Endothelial cell of umbilical vein (primary cell): Measurements from ENCODE around the gene THAP11. TPM values are rescaled to one million over a fixed set of nuclear protein-coding genes. Genes with fewer than 3 reads are reported as not detected.
A peak's percentile ranks its signal among the peaks of the same experiment; 100 is the strongest.

ENCODE experiments used
- BruUV-seq: library from RNA; stranded (reverse); fragments of 400-500 nt; replicated peaks from 2 replicates; lab custom pipeline; 2021; lab: Mats Ljungman, UMichigan
- CTCF ChIA-PET: fragments of 300-600, 350-600 bp; sonication (Branson Sonifier 250); formaldehyde crosslinking; loops from one replicate; lab custom pipeline; 2021; ENCODE audit warnings: antibody characterized with exemption, inconsistent platforms; lab: Charles Lee
- POLR2A ChIA-PET: fragments of 300-600, 350-600 bp; sonication (Branson Sonifier 250); formaldehyde crosslinking; loops from one replicate; lab custom pipeline; 2021; ENCODE audit warnings: antibody characterized with exemption, inconsistent platforms; lab: Charles Lee
- DNase-seq: peaks from one replicate; pipeline ENCODE4 v3.0.0-alpha.2; 2011; ENCODE audit warnings: low read depth, low spot score
- FAIRE-seq: peaks from 2 replicates; lab custom pipeline; 2011; peaks lifted over from hg19 to GRCh38; lab: Jason Lieb, UNC
- H2AFZ ChIP-seq: 2 replicates; pipeline ENCODE4 v1.6.0; 2012; ENCODE audit warnings: low read depth, low read length, control low read depth, inconsistent platforms
- H3K27ac ChIP-seq: 2 replicates; pipeline ENCODE4 v1.5.1; 2011; ENCODE audit warnings: low read depth, mild to moderate bottlenecking, control low read depth, low read length, moderate library complexity; ENCODE audit not compliant: insufficient read depth
- H3K27me3 ChIP-seq, 2 experiments: 2 replicates each; pipeline versions ENCODE4 v1.6.0 to v1.6.1; 2011; ENCODE audit warnings: low read length in 2 of 2, mixed read lengths in 1 of 2; ENCODE audit not compliant: control insufficient read depth in 2 of 2, insufficient read depth in 2 of 2
- H3K36me3 ChIP-seq, 2 experiments: 2 replicates in 1 of 2; 3 replicates in 1 of 2; pipeline ENCODE4 v1.5.1; 2011; ENCODE audit warnings: low read length in 2 of 2, mild to moderate bottlenecking in 1 of 2, moderate library complexity in 1 of 2; ENCODE audit not compliant: control insufficient read depth in 2 of 2, insufficient read depth in 2 of 2; ENCODE audit errors: extremely low read depth in 1 of 2
- H3K4me1 ChIP-seq: 3 replicates; pipeline ENCODE4 v1.5.1; 2011; ENCODE audit warnings: mild to moderate bottlenecking, low read length; ENCODE audit not compliant: control insufficient read depth, insufficient read depth; ENCODE audit errors: extremely low read depth
- H3K4me2 ChIP-seq: 2 replicates; pipeline ENCODE4 v1.6.1; 2011; ENCODE audit warnings: low read length, control low read depth, mixed read lengths; ENCODE audit not compliant: insufficient read depth
- H3K4me3 ChIP-seq, 3 experiments: fragments of 200-600 bp in 1 of 3; sonication (generic), shearing (Covaris generic) in 1 of 3; replicated peaks in 1 of 3; 2 replicates each; pipeline ENCODE4 v1.5.1; 2011 to 2016; ENCODE audit warnings: control low read depth in 3 of 3, low read length in 3 of 3, mild to moderate bottlenecking in 2 of 3, inconsistent platforms in 1 of 3, low read depth in 1 of 3, moderate library complexity in 1 of 3; ENCODE audit not compliant: insufficient read depth in 1 of 3
- H3K79me2 ChIP-seq: 2 replicates; pipeline ENCODE4 v1.6.0; 2012; ENCODE audit warnings: low read length, inconsistent platforms; ENCODE audit not compliant: control insufficient read depth, insufficient read depth
- H3K9ac ChIP-seq: replicated peaks from 2 replicates; pipeline ENCODE3; 2011; ENCODE audit warnings: low read length, control low read depth; ENCODE audit not compliant: insufficient read depth; ENCODE audit errors: extremely low read depth
- H3K9me1 ChIP-seq: replicated peaks from 3 replicates; pipeline ENCODE4 v1.6.0; 2011; ENCODE audit warnings: mild to moderate bottlenecking, low read length; ENCODE audit not compliant: control insufficient read depth, insufficient read depth; ENCODE audit errors: extremely low read depth
- H3K9me3 ChIP-seq: replicated peaks from 2 replicates; pipeline ENCODE4 v1.5.1; 2012; ENCODE audit warnings: low read length, inconsistent platforms; ENCODE audit not compliant: control insufficient read depth, insufficient read depth
- H4K20me1 ChIP-seq: replicated peaks from 2 replicates; pipeline ENCODE3; 2011; ENCODE audit warnings: mild to moderate bottlenecking, low read length; ENCODE audit not compliant: control insufficient read depth, insufficient read depth; ENCODE audit errors: extremely low read depth
- EZH2 ChIP-seq: IDR thresholded peaks from 2 replicates; pipeline ENCODE4 v1.6.1; 2012; ENCODE audit warnings: borderline replicate concordance, low read depth, mild to moderate bottlenecking, moderate library complexity, low read length, inconsistent platforms; ENCODE audit not compliant: severe bottlenecking
- FOS ChIP-seq: IDR thresholded peaks from 2 replicates; pipeline ENCODE4 v1.6.1; 2011; ENCODE audit warnings: mild to moderate bottlenecking, low read length, moderate library complexity, borderline replicate concordance; ENCODE audit not compliant: insufficient read depth
- GATA2 ChIP-seq: IDR thresholded peaks from 2 replicates; pipeline ENCODE4 v1.7.0; 2011; ENCODE audit warnings: low read depth, mild to moderate bottlenecking, moderate library complexity, mixed read lengths, low read length; ENCODE audit not compliant: insufficient read length, insufficient read depth
- MYC ChIP-seq: IDR thresholded peaks from one replicate; pipeline ENCODE4 v1.6.1; 2011; ENCODE audit warnings: mild to moderate bottlenecking, low read depth, low read length
- POLR2A ChIP-seq: IDR thresholded peaks from 2 replicates; pipeline ENCODE4 v1.6.1; 2012; ENCODE audit warnings: low read depth, mild to moderate bottlenecking, control low read depth, low read length
- POLR2AphosphoS5 ChIP-seq: IDR thresholded peaks from 2 replicates; pipeline ENCODE4 v1.6.1; 2012; ENCODE audit warnings: low read depth, mild to moderate bottlenecking, control low read depth, low read length, moderate library complexity; ENCODE audit not compliant: insufficient read depth
- dilution Hi-C: fragments of 300-500 bp; cut with MboI; formaldehyde crosslinking; loops from one replicate; pipeline ENCODE4 v1.15.0; 2019; ENCODE audit warnings: low sequenced_read_pairs; ENCODE audit not compliant: extremely low pct_ligation_motif_present
- intact Hi-C: fragments of 100-400 bp; cut with micrococcal nuclease; formaldehyde crosslinking; loops from one replicate; pipeline ENCODE4 v1.10.0; 2022
- polyA plus RNA-seq, 4 experiments: library from polyadenylated mRNA; depleted of rRNA in 3 of 4; stranded (reverse) in 3 of 4; unstranded in 1 of 4; fragments of >200 nt; gene quantifications; 2 replicates each; pipeline versions ENCODE4 v1.2.1 to v1.2.3, GENCODE V29; 2011 to 2012; ENCODE audit warnings: missing spikeins in 1 of 4
- total RNA-seq: library from RNA; stranded (reverse); gene quantifications from 2 replicates; pipeline ENCODE4 v1.2.3, GENCODE V29; 2021
- TF ChIP-seq, protein P1 (sequence below), 2 donors: IDR thresholded peaks; 1 replicate in 1 of 2; 2 replicates in 1 of 2; pipeline ENCODE4 v1.5.1; 2011; ENCODE audit warnings: low read length in 2 of 2, mild to moderate bottlenecking in 2 of 2, moderate library complexity in 2 of 2, control low read depth in 1 of 2, inconsistent platforms in 1 of 2, low read depth in 1 of 2; ENCODE audit not compliant: insufficient read depth in 1 of 2; ENCODE audit errors: extremely low read depth in 1 of 2
- TF ChIP-seq, protein P2 (sequence below): IDR thresholded peaks from 2 replicates; pipeline ENCODE4 v1.6.1; 2011; ENCODE audit not compliant: insufficient read depth, insufficient read length

THAP11 gene
- total and polyA plus RNA-seq, 2 donors (not counting 3 experiments of a cell fraction or from before 2014, with no cell fraction given) = 24.0 to 25.9 TPM

DNA sequence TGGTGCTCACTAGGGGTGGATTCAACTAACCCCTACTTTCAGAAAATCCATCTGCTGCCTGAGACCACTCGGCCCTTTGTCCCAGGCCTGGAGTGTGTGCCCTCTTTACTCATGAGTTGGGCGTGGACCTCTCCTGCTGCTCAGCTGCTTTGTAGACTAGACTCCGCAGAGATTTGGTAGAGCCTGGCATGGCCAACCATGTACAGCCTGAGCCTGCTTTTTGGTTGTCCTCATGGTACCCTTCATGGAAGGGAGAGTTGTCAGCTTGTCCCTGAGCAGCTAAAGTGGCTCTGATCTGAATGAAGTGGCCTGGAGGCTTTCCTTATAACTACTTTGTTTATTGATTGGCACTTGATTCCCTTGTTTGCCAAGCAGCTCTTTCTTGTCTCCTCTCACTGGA is 32.3 kb downstream of the THAP11 start:
- Histone ChIP-seq H2AFZ (no peak overlapping the region), H3K36me3 (peaks cover 21 to 49% of the 10 kb centered on the region in 2 experiments), H3K4me2 (peak overlapping the region; percentile 79), H3K27me3 (no peaks in the 10 kb centered on the region), H3K27ac (no peak overlapping the region), H3K9me3 (no peaks in the 10 kb centered on the region), H3K9ac (peak overlapping the region; percentile 91), H3K4me1 (peaks cover 15% of the 10 kb centered on the region), H3K4me3 (peak overlapping the region in 1 of 3 experiments; percentile 79), H3K9me1 (no peaks in the 10 kb centered on the region), H4K20me1 (no peaks in the 10 kb centered on the region), H3K79me2 (peaks cover 35% of the 10 kb centered on the region)
- FAIRE-seq (no peak), DNase-seq (no peak)
- dilution Hi-C loops (no loop called here), intact Hi-C loops (no loop called here)
- no TSS peak for BruUV-seq
- TF ChIP-seq GATA2 (no peak), FOS (no peak), POLR2AphosphoS5 (no peak), MYC (no peak), POLR2A (no peak), EZH2 (no peak)
- TF ChIP-seq, protein P1, sequence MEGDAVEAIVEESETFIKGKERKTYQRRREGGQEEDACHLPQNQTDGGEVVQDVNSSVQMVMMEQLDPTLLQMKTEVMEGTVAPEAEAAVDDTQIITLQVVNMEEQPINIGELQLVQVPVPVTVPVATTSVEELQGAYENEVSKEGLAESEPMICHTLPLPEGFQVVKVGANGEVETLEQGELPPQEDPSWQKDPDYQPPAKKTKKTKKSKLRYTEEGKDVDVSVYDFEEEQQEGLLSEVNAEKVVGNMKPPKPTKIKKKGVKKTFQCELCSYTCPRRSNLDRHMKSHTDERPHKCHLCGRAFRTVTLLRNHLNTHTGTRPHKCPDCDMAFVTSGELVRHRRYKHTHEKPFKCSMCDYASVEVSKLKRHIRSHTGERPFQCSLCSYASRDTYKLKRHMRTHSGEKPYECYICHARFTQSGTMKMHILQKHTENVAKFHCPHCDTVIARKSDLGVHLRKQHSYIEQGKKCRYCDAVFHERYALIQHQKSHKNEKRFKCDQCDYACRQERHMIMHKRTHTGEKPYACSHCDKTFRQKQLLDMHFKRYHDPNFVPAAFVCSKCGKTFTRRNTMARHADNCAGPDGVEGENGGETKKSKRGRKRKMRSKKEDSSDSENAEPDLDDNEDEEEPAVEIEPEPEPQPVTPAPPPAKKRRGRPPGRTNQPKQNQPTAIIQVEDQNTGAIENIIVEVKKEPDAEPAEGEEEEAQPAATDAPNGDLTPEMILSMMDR (IDR thresholded peaks at IDR 0.05; ENCODE audit: extremely low read depth in 1 of 2, insufficient read depth in 1 of 2, low read depth in 1 of 2, low read length in 2 of 2) = no peak
- TF ChIP-seq, protein P2, sequence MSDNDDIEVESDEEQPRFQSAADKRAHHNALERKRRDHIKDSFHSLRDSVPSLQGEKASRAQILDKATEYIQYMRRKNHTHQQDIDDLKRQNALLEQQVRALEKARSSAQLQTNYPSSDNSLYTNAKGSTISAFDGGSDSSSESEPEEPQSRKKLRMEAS = no peak
- CTCF ChIA-PET = interaction anchor here (0.7 to 3.2 kb wide), 4 partner anchors 9 to 68 kb away, joined by 3 to 18 read pairs (median 4); no protein-coding TSS in a partner anchor
- POLR2A ChIA-PET = no interaction called here
